Measurements from ENCODE around the gene EXOC1.

DNA sequence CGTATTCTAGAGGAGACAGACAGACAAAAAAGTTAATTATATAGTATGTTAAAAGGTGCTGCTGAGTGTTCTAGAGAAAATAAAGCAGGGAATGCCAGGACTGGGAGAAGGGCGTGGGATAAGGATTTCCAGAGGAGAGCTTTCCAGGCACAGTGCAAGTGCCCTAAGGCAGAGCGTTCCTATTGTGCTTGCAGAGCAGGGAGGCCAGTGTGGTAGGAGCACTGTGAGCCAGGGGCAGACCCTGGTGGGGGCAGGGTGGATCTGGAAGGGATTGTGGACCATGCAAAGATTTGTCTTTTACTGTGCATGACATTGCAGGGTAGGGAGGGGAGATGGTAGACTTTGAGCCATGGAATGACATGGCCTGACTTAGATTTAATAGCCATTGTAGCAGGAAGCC is 25.8 kb downstream of the EXOC1 start:
- TF ChIP-seq, protein P1, sequence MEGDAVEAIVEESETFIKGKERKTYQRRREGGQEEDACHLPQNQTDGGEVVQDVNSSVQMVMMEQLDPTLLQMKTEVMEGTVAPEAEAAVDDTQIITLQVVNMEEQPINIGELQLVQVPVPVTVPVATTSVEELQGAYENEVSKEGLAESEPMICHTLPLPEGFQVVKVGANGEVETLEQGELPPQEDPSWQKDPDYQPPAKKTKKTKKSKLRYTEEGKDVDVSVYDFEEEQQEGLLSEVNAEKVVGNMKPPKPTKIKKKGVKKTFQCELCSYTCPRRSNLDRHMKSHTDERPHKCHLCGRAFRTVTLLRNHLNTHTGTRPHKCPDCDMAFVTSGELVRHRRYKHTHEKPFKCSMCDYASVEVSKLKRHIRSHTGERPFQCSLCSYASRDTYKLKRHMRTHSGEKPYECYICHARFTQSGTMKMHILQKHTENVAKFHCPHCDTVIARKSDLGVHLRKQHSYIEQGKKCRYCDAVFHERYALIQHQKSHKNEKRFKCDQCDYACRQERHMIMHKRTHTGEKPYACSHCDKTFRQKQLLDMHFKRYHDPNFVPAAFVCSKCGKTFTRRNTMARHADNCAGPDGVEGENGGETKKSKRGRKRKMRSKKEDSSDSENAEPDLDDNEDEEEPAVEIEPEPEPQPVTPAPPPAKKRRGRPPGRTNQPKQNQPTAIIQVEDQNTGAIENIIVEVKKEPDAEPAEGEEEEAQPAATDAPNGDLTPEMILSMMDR (conservative IDR thresholded peaks at IDR 0.05; ENCODE audit: low read depth, low read length), result no peak
- no peak for TF ChIP-seq EZH2 (IDR thresholded peaks at IDR 0.05; ENCODE audit: borderline replicate concordance, low read depth, low read length, poor library complexity, severe bottlenecking)

Data from A673 (cell line).